ENCODE measurements around the gene SNX30.
A peak's percentile ranks its signal among the peaks of the same experiment; 100 is the strongest.

Gene SNX30

GRCh38 chr9:112810696-112811490, 60.3 kb downstream of the SNX30 start:
- DNase-seq (ENCODE audit: low read depth) = no peak
- H3K4me3 ChIP-seq (ENCODE audit: low read depth, low read length) = no peak overlapping the region

GRCh38 chr9:112811518-112811917, 61.0 kb downstream of the SNX30 start:
- DNase-seq (ENCODE audit: low read depth) = no peak
- no peak overlapping the region for H3K4me3 ChIP-seq (ENCODE audit: low read depth, low read length)

GRCh38 chr9:112815868-112816267, 65.3 kb downstream of the SNX30 start:
- DNase-seq (ENCODE audit: low read depth) = no peak
- H3K4me3 ChIP-seq (ENCODE audit: low read depth, low read length) = no peak overlapping the region

GRCh38 chr9:112817860-112818203, 67.3 kb downstream of the SNX30 start:
- DNase-seq (ENCODE audit: low read depth) = no peak
- H3K4me3 ChIP-seq (ENCODE audit: low read depth, low read length) = no peak overlapping the region

GRCh38 chr9:112819635-112820496, 69.3 kb downstream of the SNX30 start:
- DNase-seq (ENCODE audit: low read depth) = peak; percentile 31
- H3K4me3 ChIP-seq (ENCODE audit: low read depth, low read length) = no peak overlapping the region

GRCh38 chr9:112820881-112821280, 70.3 kb downstream of the SNX30 start:
- peak; percentile 65 for DNase-seq (ENCODE audit: low read depth)

GRCh38 chr9:112822618-112823017, 72.1 kb downstream of the SNX30 start:
- no peak for DNase-seq (ENCODE audit: low read depth)
- no peak overlapping the region for H3K4me3 ChIP-seq (ENCODE audit: low read depth, low read length)

More at GRCh38 chr9:112820881-112821280, 70.3 kb downstream of the SNX30 start:
- H3K4me3 ChIP-seq (ENCODE audit: low read depth, low read length) = no peak overlapping the region

- DNase-seq (ENCODE audit: low read depth) = no peak
- no peak overlapping the region for H3K4me3 ChIP-seq (ENCODE audit: low read depth, low read length)
Measured at GRCh38 chr9:112823257-112823656, 72.7 kb downstream of the SNX30 start.

- no peak for DNase-seq (ENCODE audit: low read depth)
Measured at GRCh38 chr9:112831281-112831851, 80.8 kb downstream of the SNX30 start.

GRCh38 chr9:112831969-112832368, 81.4 kb downstream of the SNX30 start:
- DNase-seq (ENCODE audit: low read depth) = no peak
- H3K4me3 ChIP-seq (ENCODE audit: low read depth, low read length) = no peak overlapping the region

More at GRCh38 chr9:112831281-112831851, 80.8 kb downstream of the SNX30 start:
- no peak overlapping the region for H3K4me3 ChIP-seq (ENCODE audit: low read depth, low read length)

GRCh38 chr9:112833081-112833480, 82.5 kb downstream of the SNX30 start:
- no peak for DNase-seq (ENCODE audit: low read depth)
- no peak overlapping the region for H3K4me3 ChIP-seq (ENCODE audit: low read depth, low read length)

GRCh38 chr9:112836394-112836793, 85.8 kb downstream of the SNX30 start:
- no peak for DNase-seq (ENCODE audit: low read depth)
- H3K4me3 ChIP-seq (ENCODE audit: low read depth, low read length) = no peak overlapping the region

- H3K4me3 ChIP-seq (ENCODE audit: low read depth, low read length) = no peak overlapping the region
- no peak for DNase-seq (ENCODE audit: low read depth)
Measured at GRCh38 chr9:112838342-112838741, 87.8 kb downstream of the SNX30 start.

- no peak for DNase-seq (ENCODE audit: low read depth)
- H3K4me3 ChIP-seq (ENCODE audit: low read depth, low read length) = no peak overlapping the region
Measured at GRCh38 chr9:112839331-112839730, 88.8 kb downstream of the SNX30 start.

- no peak overlapping the region for H3K4me3 ChIP-seq (ENCODE audit: low read depth, low read length)
- DNase-seq (ENCODE audit: low read depth) = no peak
Measured at GRCh38 chr9:112841261-112841660, 90.7 kb downstream of the SNX30 start.

GRCh38 chr9:112842555-112842954, 92.0 kb downstream of the SNX30 start:
- H3K4me3 ChIP-seq (ENCODE audit: low read depth, low read length) = no peak overlapping the region
- DNase-seq (ENCODE audit: low read depth) = no peak

- DNase-seq (ENCODE audit: low read depth) = no peak
- H3K4me3 ChIP-seq (ENCODE audit: low read depth, low read length) = no peak overlapping the region
Measured at GRCh38 chr9:112844771-112845542, 94.4 kb downstream of the SNX30 start.

GRCh38 chr9:112846528-112847488, 96.2 kb downstream of the SNX30 start:
- no peak overlapping the region for H3K4me3 ChIP-seq (ENCODE audit: low read depth, low read length)
- DNase-seq (ENCODE audit: low read depth) = no peak
